Left ventricle myocardium inferior (tissue), 1 donor: Measurements from ENCODE around the gene CNGA3. TPM values are rescaled to one million over a fixed set of nuclear protein-coding genes. Genes with fewer than 3 reads are reported as not detected.

ENCODE experiments used
- DNase-seq: peaks from one replicate; pipeline ENCODE4 v3.0.0-alpha.2; 2020
- H3K27ac ChIP-seq: fragments of 200-600 bp; replicated peaks from 2 replicates; pipeline ENCODE4 v1.8.0; 2021
- H3K27me3 ChIP-seq: fragments of 200-600 bp; 2 replicates; pipeline ENCODE4 v1.8.0; 2021; ENCODE audit warnings: low read depth
- H3K36me3 ChIP-seq: fragments of 200-600 bp; 2 replicates; pipeline ENCODE4 v1.8.0; 2021
- H3K4me1 ChIP-seq: fragments of 200-600 bp; 2 replicates; pipeline ENCODE4 v1.8.0; 2021
- H3K4me3 ChIP-seq: fragments of 200-600 bp; 2 replicates; pipeline ENCODE4 v1.8.0; 2021; ENCODE audit warnings: mild to moderate bottlenecking, moderate library complexity
- H3K9me3 ChIP-seq: fragments of 200-600 bp; replicated peaks from 2 replicates; pipeline ENCODE4 v1.8.0; 2021
- intact Hi-C: fragments of 100-400 bp; cut with micrococcal nuclease; formaldehyde crosslinking; loops from one replicate; pipeline ENCODE4 v1.11.0; 2022
- total RNA-seq: library from RNA; stranded (reverse); fragmentation: NEBNext Ultra II Directional; extraction: Animal tissue kit (Norgen Biotek cat#: 25700); gene quantifications from one replicate; pipeline ENCODE4 v1.2.1, GENCODE V29; 2021
- TF ChIP-seq, protein P1 (sequence below): fragments of 200-600 bp; IDR thresholded peaks from 2 replicates; pipeline ENCODE4 v1.8.0; 2021; ENCODE audit warnings: antibody characterized with exemption, mild to moderate bottlenecking, borderline replicate concordance
- donor health status: DM: no; HTN: yes; CAD: no; lungs with severe emphysema.

Gene CNGA3
- total RNA-seq, 1 donor from 2014 or later = not detected

GRCh38 chr2:98347298-98348065, 1.2 kb downstream of the CNGA3 start:
- no peak for DNase-seq
- no peaks in the 10 kb centered on the region for H3K36me3 ChIP-seq
- H3K27me3 ChIP-seq = peaks cover 100% of the 10 kb centered on the region
- intact Hi-C loops = no loop called here
- no peak overlapping the region for H3K27ac ChIP-seq
- H3K4me3 ChIP-seq = peak overlapping the region; percentile 47
- no peaks in the 10 kb centered on the region for H3K9me3 ChIP-seq
- TF ChIP-seq, protein P1, sequence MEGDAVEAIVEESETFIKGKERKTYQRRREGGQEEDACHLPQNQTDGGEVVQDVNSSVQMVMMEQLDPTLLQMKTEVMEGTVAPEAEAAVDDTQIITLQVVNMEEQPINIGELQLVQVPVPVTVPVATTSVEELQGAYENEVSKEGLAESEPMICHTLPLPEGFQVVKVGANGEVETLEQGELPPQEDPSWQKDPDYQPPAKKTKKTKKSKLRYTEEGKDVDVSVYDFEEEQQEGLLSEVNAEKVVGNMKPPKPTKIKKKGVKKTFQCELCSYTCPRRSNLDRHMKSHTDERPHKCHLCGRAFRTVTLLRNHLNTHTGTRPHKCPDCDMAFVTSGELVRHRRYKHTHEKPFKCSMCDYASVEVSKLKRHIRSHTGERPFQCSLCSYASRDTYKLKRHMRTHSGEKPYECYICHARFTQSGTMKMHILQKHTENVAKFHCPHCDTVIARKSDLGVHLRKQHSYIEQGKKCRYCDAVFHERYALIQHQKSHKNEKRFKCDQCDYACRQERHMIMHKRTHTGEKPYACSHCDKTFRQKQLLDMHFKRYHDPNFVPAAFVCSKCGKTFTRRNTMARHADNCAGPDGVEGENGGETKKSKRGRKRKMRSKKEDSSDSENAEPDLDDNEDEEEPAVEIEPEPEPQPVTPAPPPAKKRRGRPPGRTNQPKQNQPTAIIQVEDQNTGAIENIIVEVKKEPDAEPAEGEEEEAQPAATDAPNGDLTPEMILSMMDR = no peak
- peaks cover 14% of the 10 kb centered on the region for H3K4me1 ChIP-seq

DNA sequence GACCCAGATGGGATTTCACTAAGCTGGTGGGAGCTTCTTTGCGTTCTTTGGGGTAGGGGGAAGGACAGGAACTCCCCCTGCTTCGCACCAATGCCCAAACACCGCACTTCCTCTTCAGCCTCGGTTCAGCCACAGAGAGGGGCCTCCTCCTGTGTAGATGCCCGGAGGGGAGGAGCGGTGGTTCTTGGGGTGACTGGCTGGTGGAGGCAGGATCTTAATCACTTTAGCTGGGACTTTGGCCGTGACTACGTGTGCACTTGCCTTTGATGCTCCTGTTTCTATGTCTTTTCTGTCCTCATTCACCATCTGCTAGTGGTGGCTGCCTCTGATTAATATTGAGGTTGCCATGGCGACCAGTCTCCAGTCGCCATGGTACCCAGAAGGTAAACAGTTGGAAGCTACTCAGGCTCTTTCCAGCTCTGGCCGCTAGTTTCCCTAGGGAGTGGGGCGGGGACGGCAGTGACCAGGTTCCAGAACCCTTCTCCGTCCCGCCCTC, 1.9 kb downstream of the CNGA3 start:
- TF ChIP-seq, protein P1 = no peak
- Histone ChIP-seq H3K27me3 (peaks cover 100% of the 10 kb centered on the region), H3K9me3 (no peaks in the 10 kb centered on the region), H3K4me3 (no peak overlapping the region), H3K36me3 (no peaks in the 10 kb centered on the region), H3K27ac (no peak overlapping the region), H3K4me1 (peaks cover 14% of the 10 kb centered on the region)
- DNase-seq = no peak
- intact Hi-C loops = no loop called here

- Histone ChIP-seq H3K4me3 (no peak overlapping the region), H3K4me1 (peaks cover 14% of the 10 kb centered on the region), H3K27ac (no peak overlapping the region), H3K9me3 (peaks cover 7% of the 10 kb centered on the region), H3K36me3 (no peaks in the 10 kb centered on the region), H3K27me3 (peaks cover 89% of the 10 kb centered on the region)
- no peak for DNase-seq
- intact Hi-C loops = no loop called here
- TF ChIP-seq, protein P1 = no peak
Measured at GRCh38 chr2:98350411-98350810, 4.2 kb downstream of the CNGA3 start.

DNA sequence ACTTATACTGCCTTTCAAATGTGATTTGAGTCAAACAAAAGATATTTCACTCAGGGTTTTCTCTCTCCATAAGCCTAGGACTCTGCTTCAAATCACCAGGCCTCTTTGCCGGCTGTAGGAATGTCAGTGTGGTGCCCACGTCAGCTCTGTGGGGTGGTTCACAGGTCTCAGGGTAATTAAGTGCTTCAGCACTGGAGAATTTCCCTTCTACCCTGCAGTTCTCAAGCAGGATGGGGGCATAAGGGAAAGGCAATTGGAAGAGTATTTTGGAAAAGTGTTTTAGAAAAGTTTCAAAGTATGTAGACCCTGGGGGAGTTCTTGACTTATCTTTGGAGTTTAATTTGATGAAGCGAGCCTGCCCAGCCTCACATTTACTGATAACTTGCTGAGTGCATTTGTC, 9.6 kb downstream of the CNGA3 start:
- intact Hi-C loops = no loop called here
- TF ChIP-seq, protein P1 = no peak
- no peak overlapping the region for H3K4me3 ChIP-seq
- H3K36me3 ChIP-seq = no peaks in the 10 kb centered on the region
- H3K27ac ChIP-seq = no peak overlapping the region
- no peak for DNase-seq
- H3K9me3 ChIP-seq = peaks cover 7% of the 10 kb centered on the region
- H3K27me3 ChIP-seq = peaks cover 51% of the 10 kb centered on the region
- H3K4me1 ChIP-seq = no peaks in the 10 kb centered on the region

DNA sequence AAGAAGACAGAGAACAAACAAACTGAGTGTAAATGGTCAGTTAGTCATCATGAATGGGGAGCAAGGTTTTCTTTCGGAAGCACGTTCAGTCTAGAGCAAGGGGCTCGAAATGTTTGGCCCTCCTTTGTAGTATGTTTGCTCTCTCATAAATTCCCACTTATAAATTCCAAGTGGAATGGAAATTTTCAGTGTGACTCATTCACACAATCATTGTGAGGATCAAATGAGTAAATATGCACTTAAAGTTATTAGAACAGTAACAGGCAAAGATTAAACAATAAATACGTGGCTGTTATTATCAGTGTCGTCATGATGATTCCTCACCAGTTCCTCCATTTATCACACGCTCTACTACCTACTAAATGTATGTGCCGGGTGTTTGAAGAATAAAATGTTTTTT, 10.5 kb downstream of the CNGA3 start:
- no peak for DNase-seq
- no peak overlapping the region for H3K27ac ChIP-seq
- H3K36me3 ChIP-seq = no peaks in the 10 kb centered on the region
- peaks cover 7% of the 10 kb centered on the region for H3K9me3 ChIP-seq
- H3K4me1 ChIP-seq = no peaks in the 10 kb centered on the region
- no peak overlapping the region for H3K4me3 ChIP-seq
- intact Hi-C loops = no loop called here
- TF ChIP-seq, protein P1 = no peak
- H3K27me3 ChIP-seq = peaks cover 43% of the 10 kb centered on the region
